Stimulated activated CD8-positive, alpha-beta memory T cell treated with anti-CD3 and anti-CD28 coated beads, Interleukin-15, amount 100 ng/mL, for 24 hours (primary cell): ENCODE measurements around the gene TMEM135.
"Not testable (repeated sequence)": the region's sequence is repeated elsewhere in the genome, so short reads cannot be mapped to it uniquely, and the experiment has no call there.

ENCODE experiments used
- DNase-seq: peaks from one replicate; pipeline ENCODE4 v3.0.0-alpha.2; 2020; ENCODE audit warnings: low read depth

The TMEM135 gene

GRCh38 chr11:87020764-87021365 lies 16.9 kb upstream of the TMEM135 start:
- DNase-seq = no peak

GRCh38 chr11:87022254-87022653 lies 15.5 kb upstream of the TMEM135 start:
- DNase-seq = no peak

- no peak for DNase-seq
These were observed 15.0 kb upstream of the TMEM135 start for GRCh38 chr11:87022738-87023137.

GRCh38 chr11:87026415-87026814 lies 11.3 kb upstream of the TMEM135 start:
- DNase-seq = not testable (repeated sequence)

- no peak for DNase-seq
These were observed 7.2 kb upstream of the TMEM135 start for GRCh38 chr11:87030458-87031054.

- DNase-seq = no peak
These were observed 6.1 kb upstream of the TMEM135 start for GRCh38 chr11:87031433-87032170.

GRCh38 chr11:87033561-87033960 lies 4.2 kb upstream of the TMEM135 start:
- no peak for DNase-seq

GRCh38 chr11:87035976-87036583 lies 1.7 kb upstream of the TMEM135 start:
- no peak for DNase-seq

GRCh38 chr11:87036756-87037449 lies 831 bp upstream of the TMEM135 start:
- peak; percentile 2 for DNase-seq

- no peak for DNase-seq
These were observed 672 bp downstream of the TMEM135 start for GRCh38 chr11:87038235-87038977.

- DNase-seq = no peak
These were observed 1.6 kb downstream of the TMEM135 start for GRCh38 chr11:87039371-87039770.

- DNase-seq = no peak
These were observed 6.2 kb downstream of the TMEM135 start for GRCh38 chr11:87043894-87044293.

- no peak for DNase-seq
These were observed 9.1 kb downstream of the TMEM135 start for GRCh38 chr11:87046824-87047223.

- no peak for DNase-seq
These were observed 18.4 kb downstream of the TMEM135 start for GRCh38 chr11:87056091-87056490.

- no peak for DNase-seq
These were observed 20.0 kb downstream of the TMEM135 start for GRCh38 chr11:87057749-87058148.

- no peak for DNase-seq
These were observed 22.1 kb downstream of the TMEM135 start for GRCh38 chr11:87059596-87060390.

- no peak for DNase-seq
These were observed 24.0 kb downstream of the TMEM135 start for GRCh38 chr11:87061766-87062165.

GRCh38 chr11:87063982-87064381 lies 26.2 kb downstream of the TMEM135 start:
- DNase-seq = no peak

- DNase-seq = no peak
These were observed 35.1 kb downstream of the TMEM135 start for GRCh38 chr11:87072787-87073186.

GRCh38 chr11:87076260-87076783 lies 38.6 kb downstream of the TMEM135 start:
- no peak for DNase-seq
